GM21526 (cell line): ENCODE data around the gene LMO2.
"Not testable (repeated sequence)": the region's sequence is repeated elsewhere in the genome, so short reads cannot be mapped to it uniquely, and the experiment has no call there.

Experiments
- ATAC-seq: cut with Tn5 transposase; IDR thresholded peaks from one replicate; pipeline ENCODE4 v1.9.1; 2021; ENCODE audit warnings: moderate library complexity; ENCODE audit not compliant: unreplicated experiment, low FRiP score

Gene LMO2

DNA sequence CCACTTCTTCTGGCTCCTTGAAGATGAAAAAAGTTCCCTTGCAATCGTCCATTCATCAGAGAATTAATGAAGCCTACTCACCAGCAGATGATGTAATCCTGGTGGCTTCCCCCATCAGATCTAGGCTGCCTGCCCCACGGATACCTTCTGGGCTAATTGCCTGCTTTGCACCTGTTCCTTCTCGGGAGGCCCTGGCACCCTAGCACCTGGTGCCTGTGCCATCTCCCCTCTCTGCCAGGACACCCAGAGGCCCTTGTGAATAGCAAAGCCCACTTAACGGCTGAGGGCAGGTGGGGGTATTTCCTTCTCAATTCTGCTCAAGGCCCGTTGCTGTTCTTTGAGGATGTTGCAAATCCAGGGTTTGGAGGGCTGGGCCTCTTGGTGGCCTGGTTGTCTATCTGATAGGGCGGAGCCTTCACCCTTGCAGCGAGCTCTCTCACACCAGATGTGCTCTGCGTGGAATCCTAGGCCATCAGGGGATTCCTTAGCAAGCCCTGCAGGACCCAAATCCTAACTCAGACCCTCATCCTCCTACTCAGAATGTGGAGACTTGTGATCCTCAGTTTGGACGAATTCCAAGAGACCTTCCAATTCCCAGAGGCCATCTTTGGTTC, at the start of gene LMO2:
Gene LMO2, minus strand, starts transcription at position 363 of the 614 bp plus-strand sequence. CDS start 22,360 bp downstream, outside the sequence.
- no peak for ATAC-seq

DNA sequence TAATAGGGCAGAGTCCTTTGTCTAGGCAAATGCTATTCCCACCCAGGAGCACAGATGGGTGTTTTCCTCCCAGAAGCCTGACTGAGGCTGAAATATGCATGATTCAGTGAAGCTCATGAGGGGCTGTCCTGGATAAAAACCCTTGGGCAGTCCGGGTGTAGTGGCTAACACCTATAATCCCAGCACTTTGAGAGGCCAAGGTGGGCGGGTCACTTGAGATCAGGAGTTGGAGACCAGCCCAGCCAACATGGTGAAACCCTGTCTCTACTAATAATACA, 48.6 kb upstream of the LMO2 start:
- no peak for ATAC-seq

DNA sequence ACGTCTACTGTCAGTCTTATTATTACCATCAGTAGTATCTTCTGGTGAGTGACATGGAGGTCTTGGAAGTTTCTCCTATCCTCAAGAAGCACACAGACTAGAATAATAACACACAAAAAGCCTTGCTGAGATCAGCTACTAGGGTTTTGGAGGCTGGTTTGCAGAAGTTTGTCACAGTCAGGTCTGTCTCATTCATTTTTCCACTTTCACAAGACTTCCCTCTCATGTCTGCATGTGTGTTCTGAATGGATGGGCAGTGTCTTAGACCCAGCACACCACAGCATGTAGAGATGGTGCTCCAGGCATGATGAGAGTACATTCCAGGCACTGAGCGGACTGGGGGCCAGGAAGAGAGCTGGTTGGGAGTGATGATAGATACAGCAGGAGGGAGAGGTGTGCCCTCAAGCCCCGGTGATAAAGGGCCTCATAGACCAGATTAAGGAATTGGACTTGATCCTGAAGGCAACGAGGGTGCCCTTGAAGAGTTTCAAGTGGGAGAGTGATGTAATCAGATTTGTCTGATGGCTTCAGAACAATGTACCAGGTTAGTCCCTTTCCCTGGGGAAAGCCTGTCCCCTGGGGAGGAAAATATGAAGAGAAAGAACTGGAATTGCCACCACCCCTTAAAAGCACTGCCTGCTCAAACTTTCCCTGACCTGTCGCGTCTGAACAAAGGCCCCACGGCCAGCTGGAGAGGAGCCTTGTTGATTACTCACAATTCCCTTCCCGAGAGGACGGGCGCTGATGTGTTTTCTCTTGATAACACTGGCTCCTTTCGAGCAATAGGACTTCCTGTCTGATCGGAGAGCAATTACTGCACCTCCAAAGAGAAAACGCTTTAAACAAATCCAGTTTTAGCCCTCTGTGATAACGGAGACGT, 45.1 kb upstream of the LMO2 start:
- ATAC-seq, result no peak

DNA sequence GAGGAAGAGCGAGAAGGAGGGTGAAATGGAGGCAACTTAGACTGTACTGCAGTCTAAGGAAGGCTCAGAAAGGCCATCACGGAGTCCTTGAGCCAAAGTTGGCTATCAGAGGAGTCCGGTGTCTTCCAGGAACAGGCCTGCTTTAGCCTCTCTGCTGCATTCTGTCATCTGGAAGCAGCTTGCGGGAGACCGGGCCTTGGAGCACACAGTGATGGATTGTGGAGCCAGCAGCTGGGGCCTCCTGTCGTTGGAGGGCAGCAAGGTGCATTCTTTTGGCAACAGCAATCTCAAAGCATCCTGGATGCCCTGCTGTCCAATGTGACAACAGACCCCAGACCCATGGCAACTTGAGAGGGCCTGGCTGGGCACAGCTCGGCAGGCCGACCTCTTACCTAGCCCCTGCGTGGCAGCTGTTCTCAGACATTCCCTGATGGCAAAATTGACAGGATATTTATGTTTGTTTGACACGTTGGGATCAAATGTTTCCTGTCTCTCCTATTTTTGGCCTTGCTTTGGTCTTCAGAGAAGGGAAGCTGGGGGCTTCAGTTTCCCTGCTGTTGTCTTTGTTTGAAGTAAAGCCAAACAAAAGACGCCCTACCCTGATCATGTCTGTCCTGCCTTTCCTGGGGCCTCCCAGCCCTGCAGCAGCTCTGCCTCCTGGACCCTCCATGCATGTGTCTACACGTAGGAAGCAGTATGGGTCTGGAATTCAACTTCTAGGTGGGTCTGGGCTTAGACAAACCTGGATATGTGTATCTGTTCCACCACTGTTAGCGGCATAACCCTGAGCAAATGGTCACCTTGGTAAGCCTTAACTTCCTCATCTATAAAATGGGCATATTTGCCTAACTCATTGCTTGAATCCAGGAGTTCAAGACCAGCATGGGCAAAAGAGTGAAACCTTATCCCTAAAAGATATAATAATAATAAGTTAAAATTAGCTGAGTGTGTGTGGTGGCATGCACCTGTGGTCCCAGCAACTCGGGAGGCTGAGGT, 43.9 kb upstream of the LMO2 start:
- ATAC-seq, result no peak

DNA sequence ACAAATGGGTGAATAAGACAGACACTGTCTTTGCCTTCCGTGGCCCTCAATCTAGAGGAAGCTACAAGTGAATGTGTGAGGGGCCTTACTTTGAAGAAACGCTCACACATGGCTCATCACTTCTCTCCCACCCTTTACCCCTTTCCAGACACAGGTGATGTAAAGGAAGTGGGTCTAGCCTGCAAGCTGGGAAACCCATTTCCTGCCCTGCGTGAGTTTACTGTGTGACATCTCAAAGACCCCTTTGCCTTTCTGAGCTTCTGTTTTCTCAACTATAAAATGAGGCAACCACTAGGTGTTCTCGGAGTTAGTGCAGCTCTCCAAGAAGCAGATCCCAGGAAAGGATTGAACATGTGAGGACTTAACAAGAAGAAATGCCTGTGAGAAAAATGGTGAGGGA, 43.1 kb upstream of the LMO2 start:
- no peak for ATAC-seq

DNA sequence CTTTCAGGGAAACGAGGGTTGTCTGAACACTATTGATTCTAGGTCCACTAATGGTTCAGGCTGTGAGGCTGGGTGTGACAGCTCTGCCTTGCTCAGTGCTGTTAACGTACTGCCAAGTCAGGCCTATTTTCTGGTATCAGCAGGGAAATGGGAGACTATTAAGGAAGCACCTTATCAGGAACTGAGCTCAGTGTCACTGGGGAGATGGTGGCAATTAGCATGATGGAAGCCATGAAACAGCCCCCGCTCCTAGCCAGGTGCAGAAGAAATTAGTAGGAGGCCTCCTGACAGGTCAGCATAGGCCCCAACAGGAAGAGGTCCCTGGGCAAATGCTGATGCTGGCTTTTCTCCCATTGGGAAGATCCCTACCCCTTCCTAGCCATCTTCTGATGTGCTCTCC, 42.6 kb upstream of the LMO2 start:
- ATAC-seq, result no peak

DNA sequence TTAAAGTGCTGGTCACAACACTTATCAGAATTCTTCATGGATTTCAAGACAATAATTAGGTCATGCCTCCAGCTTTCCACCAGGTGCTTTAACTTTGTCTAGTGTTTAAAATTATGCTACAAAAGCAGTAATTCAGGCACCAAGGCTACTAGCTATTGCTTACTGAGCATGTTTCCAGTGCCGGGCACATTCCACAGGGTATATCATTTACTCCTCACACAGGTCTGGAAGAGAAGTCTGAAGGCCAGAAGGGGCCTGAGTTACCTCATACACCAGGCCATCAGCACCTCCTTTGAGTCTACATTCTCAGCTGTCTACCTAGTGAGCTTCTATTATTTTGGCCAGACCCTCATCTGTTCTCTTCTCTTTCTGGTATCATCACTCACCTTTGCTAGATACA, 41.7 kb upstream of the LMO2 start:
- ATAC-seq, result no peak

DNA sequence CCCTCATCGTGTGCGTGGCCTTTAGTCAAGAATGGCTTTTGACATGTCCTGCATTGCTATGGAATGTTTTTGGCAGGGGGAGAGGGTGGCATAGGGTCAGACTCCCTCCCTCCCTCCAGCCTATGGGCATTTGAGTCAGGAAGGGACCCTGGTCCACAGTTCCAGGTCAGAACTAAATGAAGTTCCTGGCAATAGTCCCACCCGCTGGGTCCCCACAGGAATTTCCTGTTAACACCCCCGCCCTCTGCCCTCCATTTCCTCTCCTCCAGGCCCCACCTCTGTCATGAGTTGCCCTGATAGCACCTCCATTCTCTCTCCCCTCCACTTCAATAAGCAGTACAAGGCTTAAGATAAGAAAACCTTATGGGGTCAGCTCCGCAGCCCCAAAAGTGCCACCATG, 40.8 kb upstream of the LMO2 start:
- ATAC-seq, result no peak

DNA sequence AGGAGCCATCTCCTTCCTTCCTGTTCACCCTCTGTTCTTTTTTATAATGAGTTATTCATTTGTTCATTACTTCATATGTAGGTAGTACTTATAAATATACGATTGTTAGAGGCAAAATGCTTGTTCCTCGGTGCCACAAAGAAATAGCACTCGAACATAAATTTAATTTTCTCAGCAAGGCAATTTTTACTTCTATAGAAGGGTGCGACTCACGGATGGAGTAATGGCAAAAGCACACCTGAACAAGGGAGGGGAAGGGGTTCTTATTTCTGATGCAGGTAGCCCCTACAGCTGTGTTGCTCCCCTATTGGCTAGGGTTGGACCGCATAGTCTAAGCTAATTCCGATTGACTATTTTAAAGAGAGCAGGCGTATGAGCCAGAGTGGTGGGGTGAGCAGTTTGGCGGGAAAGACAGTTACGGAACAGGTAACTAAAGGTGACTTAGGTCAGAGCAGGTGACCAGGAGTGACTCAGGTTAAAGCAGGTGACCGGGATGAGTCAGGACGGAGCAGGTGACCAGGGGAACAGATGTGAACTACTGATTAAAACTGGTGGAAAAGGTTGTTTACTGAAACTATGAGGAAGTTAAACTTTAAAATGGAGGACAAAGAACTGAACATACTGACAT, 40.0 kb upstream of the LMO2 start:
- not testable (repeated sequence) for ATAC-seq

DNA sequence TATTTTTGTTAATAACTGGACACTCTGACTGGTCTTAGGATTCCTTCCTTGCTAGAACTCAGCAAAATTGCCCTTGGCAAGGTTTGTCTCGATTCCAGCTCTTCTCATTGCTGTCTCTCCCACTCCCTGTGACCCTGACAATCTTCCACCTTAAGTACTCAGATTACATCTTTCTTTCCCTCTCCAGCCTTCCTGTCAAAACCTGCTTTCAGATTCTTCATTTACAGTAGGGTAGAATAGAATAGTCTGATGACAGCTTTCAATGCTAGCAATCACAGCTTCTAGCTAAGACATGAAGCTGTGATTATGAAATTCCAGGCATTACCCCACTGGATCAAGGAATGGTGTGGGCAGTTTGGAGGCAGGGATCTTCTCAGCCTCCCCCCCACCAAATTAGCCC, 39.2 kb upstream of the LMO2 start:
- ATAC-seq, result no peak

DNA sequence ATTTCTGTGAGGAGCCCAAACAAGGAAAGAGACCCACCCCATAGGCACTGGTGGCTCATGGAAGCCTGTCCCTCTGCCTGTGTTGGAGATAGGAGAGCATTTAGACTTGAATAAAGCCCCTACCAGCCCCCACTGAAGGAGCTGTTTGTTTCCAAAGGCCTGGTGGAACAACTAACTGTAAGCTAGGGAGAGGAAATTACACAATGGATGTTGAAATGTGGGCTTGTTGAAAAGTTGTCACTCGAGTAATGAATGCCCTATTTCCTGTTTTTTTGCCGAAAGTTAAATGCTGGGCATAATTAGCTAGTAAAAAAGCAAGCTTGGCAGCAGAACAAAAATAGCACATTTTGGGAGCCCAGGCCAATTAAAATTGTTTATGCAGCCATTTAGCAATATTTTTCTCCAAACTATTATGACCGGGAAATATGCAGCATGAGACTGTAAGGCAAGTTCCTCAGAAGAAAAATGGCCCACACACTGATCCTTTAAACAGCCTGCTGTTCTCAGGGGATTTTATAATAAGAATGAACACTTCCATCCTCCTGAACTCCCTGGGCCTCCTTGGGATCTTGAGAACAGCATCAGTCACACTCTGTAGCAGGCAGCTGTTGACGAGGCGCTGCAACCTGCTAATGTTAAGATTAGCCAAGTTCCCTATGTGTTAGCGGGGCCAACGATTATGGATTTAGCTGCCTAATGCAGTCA, 38.6 kb upstream of the LMO2 start:
- ATAC-seq, result no peak

DNA sequence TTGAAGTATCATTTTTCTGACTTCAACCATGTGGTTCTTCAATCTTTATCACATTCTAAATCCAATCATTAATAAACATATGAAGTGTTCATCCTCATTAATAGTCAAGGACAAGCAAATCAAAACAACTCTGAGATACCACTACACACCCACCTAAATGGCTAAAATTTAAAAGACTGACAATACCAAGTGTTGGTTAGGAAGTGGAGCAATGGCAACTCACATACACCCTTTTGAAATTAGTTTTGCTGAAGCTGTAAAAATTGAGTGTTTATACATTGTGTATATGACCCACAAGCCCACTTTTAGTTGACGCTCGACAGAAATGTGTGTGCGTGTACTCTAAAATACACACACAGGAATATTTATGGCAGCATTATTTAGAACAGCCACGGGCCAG, 36.7 kb upstream of the LMO2 start:
- no peak for ATAC-seq

DNA sequence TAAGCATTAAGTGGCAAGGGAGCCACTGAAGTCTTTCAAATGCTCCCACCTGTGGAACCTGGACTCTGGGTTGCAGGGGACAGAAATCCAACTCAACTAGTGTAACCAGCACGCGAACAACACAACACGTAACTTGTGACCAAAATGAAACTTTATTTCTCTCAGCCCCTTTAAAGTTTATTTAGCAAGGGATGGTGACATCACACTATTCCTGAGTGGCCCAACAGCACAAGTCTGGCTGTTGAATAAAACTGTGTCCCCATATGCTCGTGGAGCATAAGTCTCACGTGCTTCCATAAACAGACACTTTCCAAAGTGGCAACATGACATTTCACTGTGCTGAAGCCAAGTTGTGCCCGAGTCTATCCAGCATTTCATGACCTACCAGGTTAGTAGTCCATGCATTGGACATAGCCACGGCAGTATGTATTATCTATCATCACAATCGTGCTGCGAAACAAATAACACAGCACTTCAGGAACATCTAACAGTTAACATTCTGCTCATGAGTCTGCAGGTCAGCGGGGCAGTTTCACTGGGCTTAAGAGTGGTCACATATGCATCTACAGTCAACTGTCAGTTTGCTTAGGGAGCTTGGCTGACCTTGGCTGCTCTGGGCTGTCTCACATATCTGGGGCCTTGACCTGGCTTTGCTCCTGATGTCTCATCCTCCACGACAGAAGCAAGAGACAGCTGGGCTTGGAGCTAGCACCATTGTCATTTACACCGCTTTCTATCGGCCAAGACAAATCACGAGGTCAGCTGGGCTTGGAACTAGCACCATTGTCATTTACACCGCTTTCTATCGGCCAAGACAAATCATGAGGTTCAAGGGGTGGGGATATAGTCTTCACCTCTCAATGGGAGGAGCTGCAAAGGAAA, 35.0 kb upstream of the LMO2 start:
- ATAC-seq, result no peak

DNA sequence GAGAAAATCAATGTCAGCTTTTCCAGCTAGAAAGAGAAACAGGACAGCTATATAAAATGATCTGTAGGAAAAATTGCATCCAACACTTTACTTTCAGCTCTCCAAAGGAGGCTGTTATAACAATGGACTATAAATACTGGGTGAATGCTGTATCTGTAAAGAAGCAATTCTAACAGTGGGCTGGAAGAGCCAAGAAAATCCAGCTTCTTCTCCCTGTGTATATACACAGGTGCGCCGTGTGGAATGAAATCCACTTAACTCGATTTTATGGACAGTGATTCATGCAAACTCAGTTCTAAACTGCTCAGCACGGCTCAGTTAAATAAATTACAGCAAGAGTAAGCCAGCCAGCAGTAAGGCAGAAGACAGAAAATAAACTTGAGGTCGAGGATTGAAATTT, 32.5 kb upstream of the LMO2 start:
- no peak for ATAC-seq

DNA sequence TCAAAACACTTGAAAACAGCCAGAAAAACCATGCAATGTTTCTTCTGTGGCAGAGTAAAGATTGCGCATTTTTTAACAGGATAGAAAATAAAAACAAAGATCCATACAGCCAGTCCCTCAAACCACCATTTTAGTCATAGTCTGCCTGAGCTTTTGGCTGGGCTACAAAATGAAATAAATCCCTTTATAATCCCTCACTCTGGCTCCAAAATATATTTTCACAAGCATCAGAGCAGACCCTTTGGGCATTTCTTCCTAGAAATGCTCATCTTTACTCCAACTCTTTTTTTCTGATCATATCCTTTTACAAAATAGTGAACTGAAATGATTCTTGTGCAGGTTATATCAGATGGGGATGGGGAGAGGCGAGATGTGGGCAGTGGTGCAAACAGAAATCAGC, 31.8 kb upstream of the LMO2 start:
- ATAC-seq, result no peak

DNA sequence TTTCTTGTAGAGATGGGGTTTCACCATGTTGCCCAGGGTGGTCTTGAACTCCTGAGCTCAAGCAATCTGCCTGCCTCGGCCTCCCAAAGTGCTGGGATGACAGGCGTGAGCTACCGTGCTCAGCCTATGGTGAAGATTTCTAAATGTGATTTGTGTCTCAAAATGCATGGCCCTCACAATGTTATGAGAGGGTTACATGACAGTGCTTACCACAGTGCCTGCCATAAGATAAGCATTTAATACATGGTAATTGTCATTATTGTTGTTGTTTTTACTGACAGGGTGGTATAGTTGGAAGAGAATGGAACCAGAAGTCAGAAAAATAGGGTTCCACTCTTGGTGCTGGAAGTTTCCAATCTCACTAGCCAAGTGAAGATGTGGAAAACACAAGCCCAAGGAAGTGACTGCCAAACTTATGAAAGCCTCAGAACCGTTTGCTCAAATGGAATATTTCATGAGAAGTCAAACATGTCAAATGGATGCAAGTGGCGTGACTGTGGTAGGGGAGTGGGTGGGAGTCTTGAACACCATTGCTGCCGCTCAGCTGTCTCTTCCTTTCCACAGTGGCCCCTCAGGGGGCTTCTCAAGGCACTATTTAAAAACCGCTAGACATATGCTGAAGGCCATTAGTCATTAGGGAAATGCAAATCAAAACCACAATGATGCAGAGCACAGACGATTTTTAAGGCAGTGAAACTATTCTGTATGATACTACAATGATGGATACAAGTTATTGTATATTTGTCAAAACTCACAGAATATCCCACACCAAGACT, 29.1 kb upstream of the LMO2 start:
- ATAC-seq, result peak; percentile 71

DNA sequence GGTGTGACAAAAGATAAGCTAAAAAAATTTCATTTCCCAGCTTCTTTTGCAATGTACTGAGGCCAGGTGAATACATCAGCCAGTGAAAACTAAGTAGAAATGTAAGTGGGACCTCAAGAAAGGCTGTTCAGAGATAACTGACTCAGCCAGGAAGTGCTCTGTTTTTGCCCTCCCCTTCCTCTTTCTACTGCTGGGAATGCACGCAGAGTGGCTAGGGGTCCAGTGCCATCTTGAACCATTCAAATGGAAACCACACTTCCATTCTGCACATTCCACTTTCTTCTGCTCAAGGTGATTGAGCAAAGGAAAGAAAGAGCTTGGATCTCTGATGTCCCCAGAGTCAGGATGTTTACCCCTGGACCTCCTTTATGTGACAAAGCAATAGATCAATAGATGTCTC, 27.8 kb upstream of the LMO2 start:
- no peak for ATAC-seq

DNA sequence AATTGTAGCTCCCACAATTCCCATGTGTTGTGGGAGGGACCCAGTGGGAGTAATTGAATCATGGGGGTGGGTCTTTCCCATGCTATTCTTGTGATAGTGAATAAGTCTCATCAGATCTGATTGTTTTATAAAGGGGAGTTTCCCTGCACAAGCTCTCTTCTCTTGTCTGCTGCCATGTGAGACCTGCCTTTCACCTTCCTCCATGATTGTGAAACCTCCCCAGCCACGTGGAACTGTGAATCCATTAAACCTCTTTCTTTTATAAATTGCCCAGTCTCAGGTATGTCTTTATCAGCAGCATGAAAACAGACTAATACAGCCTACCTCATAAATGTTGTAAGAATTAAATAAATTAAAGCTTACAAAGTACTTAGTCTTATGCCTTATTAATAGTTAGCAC, 25.5 kb upstream of the LMO2 start:
- ATAC-seq, result not testable (repeated sequence)
